Karpas-422 (cell line): ENCODE data around the gene PPOX. TPM values are rescaled to one million over a fixed set of nuclear protein-coding genes. Genes with fewer than 3 reads are reported as not detected.

Source experiments
- DNase-seq: peaks from one replicate; pipeline ENCODE4 v3.0.0-alpha.2; 2015
- H2AFZ ChIP-seq: fragments of 200-600 bp; sonication (generic); 2 replicates; pipeline ENCODE4 v1.6.1; 2014; ENCODE audit warnings: antibody characterized with exemption, low read length, mixed read lengths
- H3K27ac ChIP-seq: fragments of 200-600 bp; sonication (generic); 2 replicates; pipeline ENCODE4 v1.5.1; 2014; ENCODE audit warnings: mild to moderate bottlenecking, low read length, moderate library complexity
- H3K27me3 ChIP-seq: fragments of 200-600 bp; sonication (generic); 2 replicates; pipeline ENCODE4 v1.6.1; 2014; ENCODE audit warnings: low read length, mixed read lengths
- H3K36me3 ChIP-seq: fragments of 200-600 bp; sonication (generic); 2 replicates; pipeline ENCODE4 v1.6.1; 2014; ENCODE audit warnings: low read length, mixed read lengths; ENCODE audit not compliant: insufficient read depth
- H3K4me1 ChIP-seq: fragments of 200-600 bp; sonication (generic); 2 replicates; pipeline ENCODE4 v1.6.1; 2014; ENCODE audit warnings: mild to moderate bottlenecking, low read length, mixed read lengths
- H3K4me2 ChIP-seq: fragments of 200-600 bp; sonication (generic); 2 replicates; pipeline ENCODE4 v1.6.1; 2014; ENCODE audit warnings: low read length, low read depth, mild to moderate bottlenecking; ENCODE audit not compliant: poor library complexity, severe bottlenecking
- H3K4me3 ChIP-seq: fragments of 200-600 bp; sonication (generic); 2 replicates; pipeline ENCODE4 v1.5.1; 2014; ENCODE audit warnings: mild to moderate bottlenecking, antibody characterized with exemption, low read length, mixed read lengths
- H3K79me2 ChIP-seq: fragments of 200-600 bp; sonication (generic); 2 replicates; pipeline ENCODE4 v1.6.1; 2014; ENCODE audit warnings: mild to moderate bottlenecking, low read length, mixed read lengths
- H3K9ac ChIP-seq: fragments of 200-600 bp; sonication (generic); 2 replicates; pipeline ENCODE4 v1.6.0; 2014; ENCODE audit warnings: low read length
- H3K9me2 ChIP-seq: fragments of 200-600 bp; sonication (generic), shearing (Covaris generic); replicated peaks from 2 replicates; pipeline ENCODE4 v1.6.0; 2014; ENCODE audit warnings: mild to moderate bottlenecking, low read length, moderate library complexity; ENCODE audit not compliant: insufficient read depth
- H3K9me3 ChIP-seq: fragments of 300-700, 200-600 bp; sonication (generic); 2 replicates; pipeline ENCODE4 v1.6.1; 2014; ENCODE audit warnings: low read length, mixed read lengths
- H4K20me1 ChIP-seq: fragments of 200-600 bp; sonication (generic); 2 replicates; pipeline ENCODE4 v1.6.1; 2014; ENCODE audit warnings: mild to moderate bottlenecking, antibody characterized with exemption, low read length, low read depth; ENCODE audit not compliant: insufficient read depth
- total RNA-seq: library from RNA; depleted of rRNA; stranded (reverse); fragments of >200 nt; shearing (Covaris generic); gene quantifications from 2 replicates; pipeline ENCODE4 v1.2.3, GENCODE V29; 2014; ENCODE audit warnings: low replicate concordance

The PPOX gene
- total RNA-seq, 1 experiment from 2014 or later: 60.8 TPM

DNA sequence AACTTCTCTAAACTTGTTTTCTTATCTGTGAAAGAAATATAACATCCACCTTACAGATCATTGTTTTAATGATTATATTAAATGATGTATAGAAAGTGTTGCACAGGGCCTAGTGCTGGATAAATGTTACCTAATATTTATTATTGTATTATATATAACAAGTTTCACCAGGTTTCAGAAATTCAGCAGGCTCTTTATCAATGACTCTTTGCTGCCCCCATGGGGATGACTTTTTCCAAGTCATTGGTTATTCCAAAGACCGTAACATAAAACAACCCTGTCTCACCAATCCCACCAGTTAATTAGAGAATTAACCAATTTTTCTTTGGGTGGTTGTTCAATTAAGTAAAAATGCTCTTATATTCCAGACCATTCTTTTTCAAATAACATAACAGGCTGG lies 26.5 kb upstream of the PPOX start:
- Histone ChIP-seq H3K4me3 (no peak overlapping the region), H3K79me2 (0 out of 2 replicates have a peak, but pooled peaks cover 3% of the 10 kb centered on the region), H4K20me1 (no peaks in the 10 kb centered on the region), H3K9ac (no peak overlapping the region), H2AFZ (no peak overlapping the region), H3K27ac (no peak overlapping the region), H3K36me3 (no peaks in the 10 kb centered on the region), H3K4me2 (no peak overlapping the region), H3K27me3 (no peaks in the 10 kb centered on the region), H3K9me3 (no peaks in the 10 kb centered on the region), H3K9me2 (no peaks in the 10 kb centered on the region), H3K4me1 (no peaks in the 10 kb centered on the region; the same call in 1 of the 2 replicates)
- DNase-seq: peak; percentile 59

- H2AFZ ChIP-seq: no peak overlapping the region
- no peaks in the 10 kb centered on the region for H4K20me1 ChIP-seq
- no peaks in the 10 kb centered on the region for H3K36me3 ChIP-seq
- H3K27me3 ChIP-seq: no peaks in the 10 kb centered on the region
- no peaks in the 10 kb centered on the region for H3K79me2 ChIP-seq
- H3K9ac ChIP-seq: no peak overlapping the region
- no peak overlapping the region for H3K27ac ChIP-seq
- no peaks in the 10 kb centered on the region; the same call in 1 of the 2 replicates for H3K4me1 ChIP-seq
- H3K4me2 ChIP-seq: no peak overlapping the region
- no peaks in the 10 kb centered on the region for H3K9me2 ChIP-seq
- no peak for DNase-seq
- no peak overlapping the region for H3K4me3 ChIP-seq
- H3K9me3 ChIP-seq: no peaks in the 10 kb centered on the region
These were observed 25.3 kb upstream of the PPOX start for GRCh38 chr1:161140755-161141400.

DNA sequence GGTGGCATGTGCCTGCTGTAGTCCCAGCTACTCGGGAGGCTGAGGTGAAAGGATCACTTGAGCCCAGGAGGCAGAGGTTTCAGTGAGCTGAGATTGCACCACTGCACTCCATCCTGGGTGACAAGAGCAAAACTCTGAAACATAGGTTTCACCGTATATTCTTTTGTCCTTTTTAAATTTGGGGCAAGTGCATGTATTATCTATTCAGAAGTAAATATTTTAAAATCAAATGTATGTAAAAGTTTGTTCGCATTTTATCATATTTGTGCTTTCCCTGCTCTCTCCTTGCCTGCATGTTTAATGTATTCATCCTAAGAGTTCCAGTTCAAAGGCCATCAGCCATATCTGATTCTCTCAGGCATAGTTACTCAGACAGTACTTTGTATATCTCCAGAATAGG lies 20.4 kb upstream of the PPOX start:
- no peak overlapping the region for H3K4me2 ChIP-seq
- no peak overlapping the region for H2AFZ ChIP-seq
- DNase-seq: no peak
- no peaks in the 10 kb centered on the region for H3K79me2 ChIP-seq
- H3K4me3 ChIP-seq: no peak overlapping the region
- no peak overlapping the region for H3K27ac ChIP-seq
- no peaks in the 10 kb centered on the region for H3K36me3 ChIP-seq
- H3K9ac ChIP-seq: no peak overlapping the region
- no peaks in the 10 kb centered on the region for H3K4me1 ChIP-seq
- no peaks in the 10 kb centered on the region for H3K9me2 ChIP-seq
- no peaks in the 10 kb centered on the region for H3K27me3 ChIP-seq
- H3K9me3 ChIP-seq: no peaks in the 10 kb centered on the region
- no peaks in the 10 kb centered on the region for H4K20me1 ChIP-seq

DNA sequence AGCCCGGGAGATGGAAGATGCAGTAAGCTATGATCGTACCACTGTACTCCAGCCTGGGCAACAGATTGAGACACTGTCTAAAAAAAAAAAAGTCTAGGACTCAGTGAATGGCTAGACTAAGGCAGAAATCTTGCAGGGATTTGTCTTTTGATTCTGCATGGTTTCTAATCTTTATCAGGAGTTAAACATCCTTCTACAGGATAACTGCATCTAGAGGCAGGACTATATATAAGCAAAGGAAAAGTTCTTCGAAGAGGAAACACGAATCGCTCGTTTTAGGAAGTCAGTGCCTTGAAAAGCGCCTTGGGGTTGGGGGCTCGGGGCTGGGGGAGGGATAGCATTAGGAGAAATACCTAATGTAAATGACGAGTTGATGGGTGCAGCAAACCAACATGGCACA lies 13.1 kb upstream of the PPOX start:
- Histone ChIP-seq H3K9me3 (no peaks in the 10 kb centered on the region), H3K27ac (peak overlapping the region; percentile 84), H3K9ac (peak overlapping the region; percentile 84), H3K4me2 (peak overlapping the region; percentile 69), H3K79me2 (peaks cover 18% of the 10 kb centered on the region), H3K36me3 (0 out of 2 replicates have a peak, but pooled peaks cover 3% of the 10 kb centered on the region), H3K4me1 (peaks cover 18% of the 10 kb centered on the region), H2AFZ (no peak overlapping the region), H3K4me3 (peak overlapping the region; percentile 90), H3K9me2 (no peaks in the 10 kb centered on the region), H3K27me3 (no peaks in the 10 kb centered on the region), H4K20me1 (no peaks in the 10 kb centered on the region)
- DNase-seq: peak; percentile 50

DNA sequence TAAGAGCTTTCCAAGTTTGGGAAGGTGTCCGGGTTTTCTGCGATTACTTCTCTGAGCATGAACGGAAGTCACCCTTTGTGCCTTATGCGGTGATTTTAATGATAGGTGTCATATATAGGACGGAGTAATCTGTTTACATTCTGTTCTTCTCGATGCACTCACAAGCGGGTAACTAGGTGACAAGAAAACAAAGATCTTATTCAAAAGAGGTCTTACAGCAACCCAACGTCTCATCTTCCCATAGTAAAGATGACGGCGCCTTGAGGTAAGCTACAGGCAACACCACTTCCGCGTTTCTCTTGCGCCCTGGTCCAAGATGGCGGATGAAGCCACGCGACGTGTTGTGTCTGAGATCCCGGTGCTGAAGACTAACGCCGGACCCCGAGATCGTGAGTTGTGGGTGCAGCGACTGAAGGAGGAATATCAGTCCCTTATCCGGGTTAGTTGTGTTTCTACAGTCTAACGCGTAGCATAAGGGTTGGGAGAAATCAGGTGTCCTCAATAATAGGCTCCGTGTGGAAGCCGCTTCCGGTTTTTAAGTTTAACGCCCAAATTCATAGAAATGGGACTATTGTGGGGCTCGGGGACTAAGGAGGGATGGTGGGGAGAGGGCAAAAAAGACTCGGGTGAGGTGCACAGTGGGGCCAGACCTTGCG lies 12.4 kb upstream of the PPOX start, which contains the start of gene UFC1:
Gene UFC1 (plus strand): TSS at position 297 of the 656 bp plus-strand sequence. CDS start 20 bp downstream, at position 317.
- peak within 1 kb of the TSS; percentile 69 for H3K4me2 ChIP-seq
- H2AFZ ChIP-seq: peak within 1 kb of the TSS; percentile 87
- no peaks in the 10 kb centered on the region for H3K27me3 ChIP-seq
- H3K27ac ChIP-seq: peak within 1 kb of the TSS; percentile 84
- DNase-seq: peak; percentile 96
- peaks cover 18% of the 10 kb centered on the region for H3K79me2 ChIP-seq
- H3K9ac ChIP-seq: peak within 1 kb of the TSS; percentile 84
- 0 out of 2 replicates have a peak, but pooled peaks cover 3% of the 10 kb centered on the region for H3K36me3 ChIP-seq
- H3K9me3 ChIP-seq: no peaks in the 10 kb centered on the region
- H3K4me3 ChIP-seq: peak within 1 kb of the TSS; percentile 90
- no peaks in the 10 kb centered on the region for H3K9me2 ChIP-seq
- H3K4me1 ChIP-seq: peaks cover 25% of the 10 kb centered on the region
- H4K20me1 ChIP-seq: no peaks in the 10 kb centered on the region

GRCh38 chr1:161157867-161158266 lies 8.4 kb upstream of the PPOX start:
- Histone ChIP-seq H3K4me2 (no peak overlapping the region), H2AFZ (no peak overlapping the region), H3K27ac (no peak overlapping the region), H3K27me3 (no peaks in the 10 kb centered on the region), H3K9me3 (no peaks in the 10 kb centered on the region), H3K9ac (no peak overlapping the region), H3K9me2 (no peaks in the 10 kb centered on the region), H3K4me1 (peaks cover 52% of the 10 kb centered on the region), H3K4me3 (no peak overlapping the region), H3K36me3 (0 out of 2 replicates have a peak, but pooled peaks cover 3% of the 10 kb centered on the region), H3K79me2 (peaks cover 37% of the 10 kb centered on the region), H4K20me1 (no peaks in the 10 kb centered on the region)
- DNase-seq: peak; percentile 62

- peak overlapping the region; percentile 98 for H3K9ac ChIP-seq
- H3K36me3 ChIP-seq: 0 out of 2 replicates have a peak, but pooled peaks cover 3% of the 10 kb centered on the region
- H3K9me3 ChIP-seq: no peaks in the 10 kb centered on the region
- no peaks in the 10 kb centered on the region for H3K9me2 ChIP-seq
- H3K4me2 ChIP-seq: peak overlapping the region; percentile 98
- peak overlapping the region; percentile 69; the same call in 1 of the 2 replicates for H2AFZ ChIP-seq
- DNase-seq: no peak
- no peaks in the 10 kb centered on the region for H3K27me3 ChIP-seq
- no peaks in the 10 kb centered on the region for H4K20me1 ChIP-seq
- peaks cover 49% of the 10 kb centered on the region for H3K4me1 ChIP-seq
- H3K27ac ChIP-seq: peak overlapping the region; percentile 8; the same call in 1 of the 2 replicates
- peak overlapping the region; percentile 95 for H3K4me3 ChIP-seq
- H3K79me2 ChIP-seq: peaks cover 37% of the 10 kb centered on the region
These were observed 7.8 kb upstream of the PPOX start for GRCh38 chr1:161158316-161159010.
